DND-41 (cell line): Measurements from ENCODE around the gene DKK2.

Source experiments
- ATAC-seq: fragments of 200-7000 bp; cut with Tn5 transposase; 3 replicates; pipeline ENCODE4 v1.9.1; 2021; ENCODE audit warnings: low read depth; ENCODE audit not compliant: insufficient read depth
- DNase-seq: peaks from one replicate; pipeline ENCODE4 v3.0.0-alpha.2; 2020
- H2AFZ ChIP-seq: 2 replicates; pipeline ENCODE4 v1.6.0; 2012; ENCODE audit warnings: low read depth, low read length
- H3K27ac ChIP-seq: 2 replicates; pipeline ENCODE4 v1.5.1; 2012; ENCODE audit warnings: low read length, inconsistent platforms
- H3K27me3 ChIP-seq: fragments of 200-600 bp; sonication (generic); 2 replicates; pipeline ENCODE4 v1.6.0; 2012; ENCODE audit warnings: low read length, mild to moderate bottlenecking, inconsistent platforms; ENCODE audit not compliant: insufficient read depth, poor library complexity
- H3K36me3 ChIP-seq: 2 replicates; pipeline ENCODE4 v1.5.1; 2012; ENCODE audit warnings: low read length, inconsistent platforms; ENCODE audit not compliant: insufficient read depth
- H3K4me1 ChIP-seq: 2 replicates; pipeline ENCODE4 v1.5.1; 2012; ENCODE audit warnings: mild to moderate bottlenecking, low read length; ENCODE audit not compliant: insufficient read depth
- H3K4me2 ChIP-seq: 2 replicates; pipeline ENCODE4 v1.6.0; 2012; ENCODE audit warnings: mild to moderate bottlenecking, moderate library complexity, low read length, inconsistent platforms; ENCODE audit not compliant: insufficient read depth
- H3K4me3 ChIP-seq, 2 experiments: fragments of 200-600 bp in 1 of 2; shearing (Covaris generic) in 1 of 2; 2 replicates each; pipeline ENCODE4 v1.5.1; 2012 to 2016; ENCODE audit warnings: inconsistent platforms in 2 of 2, low read length in 2 of 2, mild to moderate bottlenecking in 2 of 2, low read depth in 1 of 2, moderate library complexity in 1 of 2
- H3K79me2 ChIP-seq: 2 replicates; pipeline ENCODE4 v1.6.0; 2012; ENCODE audit warnings: low read length, inconsistent platforms; ENCODE audit not compliant: insufficient read depth
- H3K9ac ChIP-seq: 2 replicates; pipeline ENCODE4 v1.6.0; 2012; ENCODE audit warnings: low read depth, mild to moderate bottlenecking, inconsistent platforms, low read length, moderate library complexity
- H3K9me3 ChIP-seq: 2 replicates; pipeline ENCODE4 v1.5.1; 2012; ENCODE audit warnings: low read length, moderate library complexity, mild to moderate bottlenecking, inconsistent platforms; ENCODE audit not compliant: insufficient read depth, severe bottlenecking
- H4K20me1 ChIP-seq: 2 replicates; pipeline ENCODE4 v1.6.0; 2012; ENCODE audit warnings: low read length; ENCODE audit not compliant: insufficient read depth
- CTCF ChIP-seq: IDR thresholded peaks from 2 replicates; pipeline ENCODE4 v1.5.1; 2012; ENCODE audit warnings: borderline replicate concordance, low read length, moderate library complexity, mild to moderate bottlenecking; ENCODE audit not compliant: poor library complexity, severe bottlenecking; ENCODE audit errors: extremely low read depth
- EZH2 ChIP-seq: IDR thresholded peaks from 3 replicates; pipeline ENCODE4 v1.6.1; 2012; ENCODE audit warnings: borderline replicate concordance, low read depth, mild to moderate bottlenecking, moderate library complexity, low read length, inconsistent platforms; ENCODE audit not compliant: severe bottlenecking

Gene DKK2

GRCh38 chr4:106907216-106907615, 128.9 kb downstream of the DKK2 start:
- no peaks in the 10 kb centered on the region for H3K27me3 ChIP-seq
- H3K9me3 ChIP-seq: no peaks in the 10 kb centered on the region
- no peak overlapping the region for H3K4me3 ChIP-seq
- H3K4me1 ChIP-seq: no peaks in the 10 kb centered on the region
- H4K20me1 ChIP-seq: no peaks in the 10 kb centered on the region
- DNase-seq (no peak), ATAC-seq (no peak)
- no peaks in the 10 kb centered on the region for H3K36me3 ChIP-seq
- no peak overlapping the region for H2AFZ ChIP-seq
- H3K27ac ChIP-seq: no peak overlapping the region
- no peaks in the 10 kb centered on the region for H3K79me2 ChIP-seq
- no peak overlapping the region for H3K9ac ChIP-seq
- TF ChIP-seq CTCF (no peak), EZH2 (no peak)
- no peak overlapping the region for H3K4me2 ChIP-seq

DNA sequence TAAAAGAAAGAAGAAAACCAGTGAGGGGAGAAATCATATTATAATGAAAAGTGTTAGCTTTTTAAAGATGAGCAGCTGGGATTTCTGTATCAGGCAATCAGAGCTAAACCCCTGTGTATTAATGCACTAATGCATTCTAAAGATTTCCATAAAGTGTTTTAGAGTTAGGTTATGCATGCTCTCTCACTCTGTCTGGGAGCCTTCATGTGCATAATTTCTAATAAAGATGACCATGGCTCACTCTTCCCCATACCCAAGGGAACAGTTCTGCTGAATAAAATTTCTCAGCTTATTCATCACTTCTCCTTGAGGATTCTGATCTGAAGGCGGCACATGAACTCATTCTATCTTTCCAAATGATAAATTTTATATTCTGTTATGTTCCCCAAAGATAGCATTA, 129.4 kb downstream of the DKK2 start:
- Histone ChIP-seq H3K27ac (no peak overlapping the region), H3K4me1 (no peaks in the 10 kb centered on the region), H3K4me3 (no peak overlapping the region), H2AFZ (no peak overlapping the region), H3K79me2 (no peaks in the 10 kb centered on the region), H3K9ac (no peak overlapping the region), H3K27me3 (no peaks in the 10 kb centered on the region), H3K36me3 (no peaks in the 10 kb centered on the region), H4K20me1 (no peaks in the 10 kb centered on the region), H3K4me2 (no peak overlapping the region), H3K9me3 (no peaks in the 10 kb centered on the region)
- no peak for ATAC-seq
- DNase-seq: no peak
- TF ChIP-seq CTCF (no peak), EZH2 (no peak)

GRCh38 chr4:106898621-106899230, 137.4 kb downstream of the DKK2 start:
- no peaks in the 10 kb centered on the region for H4K20me1 ChIP-seq
- H3K4me3 ChIP-seq: no peak overlapping the region
- no peak overlapping the region for H3K27ac ChIP-seq
- H3K27me3 ChIP-seq: no peaks in the 10 kb centered on the region
- H3K36me3 ChIP-seq: no peaks in the 10 kb centered on the region
- ATAC-seq (peak; percentile 86), DNase-seq (peak; percentile 51)
- no peaks in the 10 kb centered on the region for H3K4me1 ChIP-seq
- TF ChIP-seq EZH2: no peak
- peak; percentile 86 for TF ChIP-seq CTCF
- no peak overlapping the region for H3K4me2 ChIP-seq
- no peaks in the 10 kb centered on the region for H3K9me3 ChIP-seq
- H3K79me2 ChIP-seq: no peaks in the 10 kb centered on the region
- H3K9ac ChIP-seq: no peak overlapping the region
- H2AFZ ChIP-seq: no peak overlapping the region

GRCh38 chr4:106893903-106894302, 142.2 kb downstream of the DKK2 start:
- Histone ChIP-seq H3K4me1 (no peaks in the 10 kb centered on the region), H3K27me3 (no peaks in the 10 kb centered on the region), H3K4me3 (no peak overlapping the region), H3K79me2 (no peaks in the 10 kb centered on the region), H2AFZ (no peak overlapping the region), H3K36me3 (no peaks in the 10 kb centered on the region), H3K9ac (no peak overlapping the region), H3K9me3 (no peaks in the 10 kb centered on the region), H4K20me1 (no peaks in the 10 kb centered on the region), H3K4me2 (no peak overlapping the region), H3K27ac (no peak overlapping the region)
- ATAC-seq (no peak), DNase-seq (no peak)
- TF ChIP-seq EZH2 (no peak), CTCF (no peak)
